Diencephalon (tissue), 1 donor: ENCODE data around the gene TSPY4. TPM values are rescaled to one million over a fixed set of nuclear protein-coding genes. Genes with fewer than 3 reads are reported as not detected.

Source experiments
- small RNA-seq: library from RNA; depleted of rRNA; stranded (forward); fragments of <200 nt; gene quantifications from one replicate; pipeline ENCODE3, GENCODE V24; 2014
- total RNA-seq: library from RNA; depleted of rRNA; stranded (reverse); fragments of >200 nt; gene quantifications from one replicate; pipeline ENCODE4 v1.2.3, GENCODE V29; 2014

TSPY4 gene
- not detected for total RNA-seq

GRCh38 chrY:9337164-9337563 lies at the start of gene TSPY4:
Gene TSPY4, plus strand, starts transcription at chrY:9337464. Its CDS starts 46 bp downstream, at chrY:9337510.

DNA sequence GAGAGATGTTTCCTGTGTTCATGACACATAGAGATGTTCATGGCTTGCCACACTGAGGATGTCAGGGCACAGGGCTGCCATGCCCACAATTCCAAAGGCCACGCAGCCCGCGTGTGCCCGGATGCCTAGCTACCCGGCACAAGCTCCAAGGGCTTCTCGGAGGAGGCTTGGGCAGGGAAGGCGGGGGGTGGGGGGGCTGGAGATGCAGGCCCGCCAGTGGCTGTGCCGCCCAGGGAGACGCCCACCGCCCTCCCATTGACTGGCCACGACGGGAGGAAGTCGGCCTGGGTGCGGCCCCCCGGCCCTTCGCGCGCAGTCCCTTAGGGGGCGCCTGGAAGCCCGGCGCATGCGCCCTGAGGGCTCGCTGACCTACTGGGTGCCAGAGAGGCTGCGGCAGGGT lies 20.2 kb downstream of the TSPY4 start, which contains the start of gene TSPY8:
Gene TSPY8 (plus strand): TSS at position 301 of the 400 bp plus-strand sequence. CDS start 46 bp downstream, at position 347.

Small RNA genes lying within 50 kb of the gene (small RNA-seq; reads per million reads assigned to genes)
- not detected for gene AC006158.1

Other genes with a start within 250 kb of the TSPY4 start
- gene TSPY8, start 20.3 kb downstream of the TSPY4 start, total RNA-seq, result not detected
- not detected for gene TSPY3, start 61.0 kb downstream of the TSPY4 start, total RNA-seq
- gene TSPY1, start 129.5 kb downstream of the TSPY4 start, total RNA-seq, result not detected
- gene TSPY9, start 149.8 kb downstream of the TSPY4 start, total RNA-seq, result not detected
- gene TSPY10, start 190.4 kb downstream of the TSPY4 start, total RNA-seq, result not detected